ENCODE results near the gene CRYBG3. TPM values are rescaled to one million over a fixed set of nuclear protein-coding genes. Genes with fewer than 3 reads are reported as not detected.

The CRYBG3 gene
- total RNA-seq, 2 experiments from 2014 or later = 12.8 to 13.1 TPM

DNA sequence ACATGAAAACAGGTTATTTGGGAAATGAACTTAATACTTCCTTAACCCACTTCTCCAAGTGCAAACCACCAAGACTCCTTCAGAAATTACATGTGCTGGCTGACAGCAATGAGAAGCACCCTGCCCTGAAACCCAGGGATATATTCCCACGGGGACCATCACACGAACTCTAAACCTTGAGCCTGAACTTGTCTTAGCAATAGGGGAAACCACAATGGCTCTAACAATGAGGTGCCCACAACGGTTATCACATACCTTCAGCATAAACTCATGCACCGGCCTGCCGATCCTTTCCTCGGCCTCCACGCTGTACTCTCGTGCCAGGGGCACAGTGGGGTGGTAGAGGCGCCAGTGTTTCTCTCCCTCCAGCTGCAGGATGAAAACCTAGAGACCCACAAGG, 137.0 kb downstream of the CRYBG3 start:
- DNase-seq = no peak
- CTCF ChIA-PET = no interaction called here
- no peaks in the 10 kb centered on the region for H3K27me3 Mint-ChIP-seq
- no peaks in the 10 kb centered on the region for H3K9me3 Mint-ChIP-seq
- H3K4me1 Mint-ChIP-seq = peaks cover 23% of the 10 kb centered on the region
- peaks cover 65% of the 10 kb centered on the region for H3K36me3 Mint-ChIP-seq (ENCODE audit: low read depth)
- no peak overlapping the region for H3K4me3 Mint-ChIP-seq
- POLR2A ChIA-PET = no interaction called here
- no peak overlapping the region for H3K27ac Mint-ChIP-seq

DNA sequence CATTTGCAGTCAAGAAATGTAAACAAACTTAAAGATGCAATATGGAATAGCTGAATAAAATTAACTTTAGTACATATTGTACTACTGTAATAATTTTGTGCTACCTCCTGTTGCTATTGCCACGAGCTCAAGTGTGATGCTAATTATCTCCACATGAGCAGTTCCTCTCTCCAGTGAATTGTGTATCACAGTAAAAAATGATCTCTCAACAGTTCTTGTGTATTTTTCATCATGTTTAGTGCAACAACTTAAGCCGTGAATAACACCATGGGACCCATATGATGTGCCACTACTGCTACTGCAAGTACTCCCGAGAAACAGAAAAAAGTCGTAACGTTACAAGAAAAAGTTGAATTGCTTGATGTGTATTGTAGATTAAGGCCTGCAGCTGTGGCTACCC, 138.1 kb downstream of the CRYBG3 start:
- H3K27ac Mint-ChIP-seq = no peak overlapping the region
- H3K4me1 Mint-ChIP-seq = peaks cover 31% of the 10 kb centered on the region
- peaks cover 63% of the 10 kb centered on the region for H3K36me3 Mint-ChIP-seq (ENCODE audit: low read depth)
- H3K27me3 Mint-ChIP-seq = no peaks in the 10 kb centered on the region
- DNase-seq = no peak
- ChIA-PET CTCF (interaction anchor here (1.0 kb wide), 1 partner anchor 48 kb away, joined by 3 read pairs; no protein-coding TSS in a partner anchor), POLR2A (no interaction called here)
- H3K4me3 Mint-ChIP-seq = no peak overlapping the region
- H3K9me3 Mint-ChIP-seq = no peaks in the 10 kb centered on the region

DNA sequence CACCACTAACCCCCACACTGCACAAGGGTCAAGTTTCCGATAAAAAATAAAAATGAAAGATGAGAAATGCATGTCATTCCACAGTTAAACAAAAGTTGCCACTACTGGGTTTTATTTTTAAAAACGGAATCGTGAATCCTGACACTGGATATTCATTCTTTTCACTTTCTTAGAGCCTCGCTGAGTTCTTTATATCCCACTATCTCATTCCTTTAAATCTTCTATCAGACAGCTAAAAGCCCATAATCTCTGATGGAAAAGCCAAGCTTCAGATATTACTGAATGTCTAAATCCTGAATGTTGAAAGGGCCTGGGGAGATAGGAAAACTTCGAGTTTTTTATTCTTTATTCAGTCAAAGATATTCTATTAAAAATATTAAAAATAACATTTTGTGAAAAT, 138.7 kb downstream of the CRYBG3 start:
- Mint-ChIP-seq H3K4me3 (no peak overlapping the region), H3K36me3 (ENCODE audit: low read depth) (peaks cover 62% of the 10 kb centered on the region), H3K4me1 (peaks cover 34% of the 10 kb centered on the region), H3K27me3 (no peaks in the 10 kb centered on the region), H3K27ac (no peak overlapping the region), H3K9me3 (no peaks in the 10 kb centered on the region)
- DNase-seq = no peak
- ChIA-PET CTCF (no interaction called here), POLR2A (no interaction called here)

DNA sequence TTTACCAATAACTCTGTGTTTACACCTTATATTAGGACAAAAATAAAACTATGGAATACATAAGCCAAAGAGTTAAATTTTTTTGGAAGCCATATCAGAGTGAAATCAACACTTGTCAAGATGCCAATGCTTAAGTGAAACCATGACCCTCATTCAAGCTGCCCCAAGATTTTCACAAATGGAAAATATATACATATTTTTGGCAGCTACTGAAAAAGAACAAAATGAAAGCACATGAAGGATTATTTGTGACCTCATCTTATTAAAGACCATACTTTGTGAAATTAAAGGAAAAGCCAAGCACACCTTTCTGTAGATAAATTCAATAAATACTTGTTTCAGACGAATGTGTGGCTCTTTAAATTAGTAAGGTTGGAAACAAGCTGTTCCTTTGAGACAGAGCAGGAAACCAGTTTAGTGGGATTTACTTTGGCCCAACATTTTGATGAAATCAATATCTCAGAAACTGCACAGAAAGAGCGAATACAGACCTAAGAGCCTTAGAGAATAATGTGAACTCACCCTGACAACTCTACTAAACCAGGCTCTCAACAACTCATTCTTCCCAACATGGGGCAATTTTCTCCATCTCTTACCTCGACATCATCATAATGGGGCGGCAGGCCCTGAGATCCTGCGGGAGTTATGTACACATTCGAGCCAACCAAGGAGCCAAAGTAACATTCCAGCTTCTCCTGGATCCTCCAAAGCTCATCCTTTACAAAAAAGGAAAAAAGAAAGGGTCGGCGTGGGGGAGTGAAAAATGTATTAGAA, 139.4 kb downstream of the CRYBG3 start:
- H3K36me3 Mint-ChIP-seq (ENCODE audit: low read depth) = peaks cover 62% of the 10 kb centered on the region
- peaks cover 40% of the 10 kb centered on the region for H3K4me1 Mint-ChIP-seq
- no peaks in the 10 kb centered on the region for H3K9me3 Mint-ChIP-seq
- no peak overlapping the region for H3K27ac Mint-ChIP-seq
- CTCF ChIA-PET = interaction anchor here (1.1 kb wide), 1 partner anchor 22 kb away, joined by 3 read pairs; no protein-coding TSS in a partner anchor
- no peak overlapping the region for H3K4me3 Mint-ChIP-seq
- no peaks in the 10 kb centered on the region for H3K27me3 Mint-ChIP-seq
- POLR2A ChIA-PET = no interaction called here
- no peak for DNase-seq

DNA sequence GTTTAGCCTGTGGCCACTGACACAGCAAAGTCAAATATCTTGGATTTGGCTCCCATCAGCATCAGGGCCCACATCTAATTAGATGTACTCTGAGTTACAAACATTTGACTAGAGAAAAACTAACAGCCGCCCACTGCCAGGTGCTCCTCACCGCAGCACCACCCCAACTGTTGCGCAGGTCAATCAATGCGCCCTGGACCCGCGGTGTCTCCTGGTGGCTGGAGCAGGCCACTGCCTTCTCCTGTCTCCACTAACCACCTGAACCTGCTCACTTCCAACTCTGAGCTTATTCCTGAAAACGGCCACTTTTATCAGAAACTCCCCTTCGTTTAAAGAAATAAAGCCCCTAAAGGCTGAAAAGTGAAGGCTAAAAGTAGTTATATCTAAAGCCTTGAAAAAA, 146.2 kb downstream of the CRYBG3 start:
- peaks cover 45% of the 10 kb centered on the region for H3K36me3 Mint-ChIP-seq (ENCODE audit: low read depth)
- peaks cover 83% of the 10 kb centered on the region for H3K4me1 Mint-ChIP-seq
- H3K27ac Mint-ChIP-seq = peak overlapping the region; percentile 64
- no peaks in the 10 kb centered on the region for H3K9me3 Mint-ChIP-seq
- no peaks in the 10 kb centered on the region for H3K27me3 Mint-ChIP-seq
- no peak for DNase-seq
- ChIA-PET POLR2A (interaction anchor here (0.8 to 4.7 kb wide), 8 partner anchors 13 to 203 kb away, joined by 3 to 56 read pairs (median 4); partner anchors contain the start of genes ARL6 and CRYBG3), CTCF (interaction anchor here (0.7 to 5.7 kb wide), 12 partner anchors 13 to 604 kb away, joined by 3 to 47 read pairs (median 4); partner anchors contain the start of gene CRYBG3)
- H3K4me3 Mint-ChIP-seq = no peak overlapping the region

DNA sequence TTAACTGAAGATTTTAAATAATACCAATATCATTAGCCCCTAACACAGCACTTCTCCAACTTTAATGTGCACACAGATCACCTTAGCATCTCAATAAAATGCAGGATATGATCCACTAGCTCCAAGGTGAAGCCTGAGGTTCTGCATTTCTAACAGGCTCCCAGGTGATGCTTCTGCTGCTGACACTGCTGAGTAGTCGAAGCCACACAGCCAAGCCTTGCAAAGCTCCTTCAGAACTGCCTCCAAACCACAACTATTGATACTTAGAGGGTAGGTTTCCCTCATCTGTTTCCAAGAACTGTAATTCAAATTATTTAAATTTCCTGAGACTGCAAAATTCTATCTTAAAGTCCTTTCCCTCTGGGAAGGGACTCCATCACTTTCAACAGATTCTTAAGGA, 146.6 kb downstream of the CRYBG3 start:
- ChIA-PET CTCF (interaction anchor here (0.7 to 5.7 kb wide), 12 partner anchors 12 to 604 kb away, joined by 3 to 47 read pairs (median 4); partner anchors contain the start of gene CRYBG3), POLR2A (interaction anchor here (0.8 to 4.7 kb wide), 9 partner anchors 13 to 203 kb away, joined by 3 to 56 read pairs (median 4); partner anchors contain the start of genes ARL6 and CRYBG3)
- peaks cover 43% of the 10 kb centered on the region for H3K36me3 Mint-ChIP-seq (ENCODE audit: low read depth)
- H3K27ac Mint-ChIP-seq = peak overlapping the region; percentile 64
- no peaks in the 10 kb centered on the region for H3K27me3 Mint-ChIP-seq
- peaks cover 87% of the 10 kb centered on the region for H3K4me1 Mint-ChIP-seq
- peak overlapping the region; percentile 23 for H3K4me3 Mint-ChIP-seq
- H3K9me3 Mint-ChIP-seq = no peaks in the 10 kb centered on the region
- DNase-seq = peak; percentile 45

DNA sequence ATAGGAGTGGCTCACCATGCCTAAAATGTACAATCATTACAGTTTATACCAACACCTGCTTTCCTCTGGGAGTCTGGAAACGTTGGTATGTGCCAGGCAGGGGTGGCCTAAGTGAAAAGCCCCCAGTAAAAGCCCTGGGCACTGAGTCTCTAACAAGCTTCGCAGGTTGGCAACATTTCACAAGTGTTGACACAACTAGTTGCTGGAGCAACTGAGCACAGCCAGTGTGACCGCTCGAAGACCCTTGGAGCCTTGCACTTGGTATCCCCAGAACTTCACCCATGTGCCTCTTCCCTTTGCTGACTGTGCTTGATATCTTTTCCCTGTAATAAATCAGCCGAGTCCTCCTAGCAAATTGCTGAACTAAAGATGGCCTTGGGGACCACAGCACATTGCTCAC, 147.7 kb downstream of the CRYBG3 start:
- Mint-ChIP-seq H3K9me3 (no peaks in the 10 kb centered on the region), H3K27ac (peak overlapping the region; percentile 93), H3K4me3 (peak overlapping the region; percentile 86), H3K27me3 (no peaks in the 10 kb centered on the region), H3K4me1 (peaks cover 89% of the 10 kb centered on the region), H3K36me3 (ENCODE audit: low read depth) (peaks cover 35% of the 10 kb centered on the region)
- ChIA-PET CTCF (interaction anchor here (1.8 to 5.7 kb wide), 3 partner anchors 53 to 147 kb away, joined by 6 to 47 read pairs (median 17); partner anchors contain the start of gene CRYBG3), POLR2A (interaction anchor here (0.8 to 4.7 kb wide), 11 partner anchors 18 to 204 kb away, joined by 3 to 56 read pairs (median 4); partner anchors contain the start of genes ARL6 and CRYBG3)
- DNase-seq = no peak

DNA sequence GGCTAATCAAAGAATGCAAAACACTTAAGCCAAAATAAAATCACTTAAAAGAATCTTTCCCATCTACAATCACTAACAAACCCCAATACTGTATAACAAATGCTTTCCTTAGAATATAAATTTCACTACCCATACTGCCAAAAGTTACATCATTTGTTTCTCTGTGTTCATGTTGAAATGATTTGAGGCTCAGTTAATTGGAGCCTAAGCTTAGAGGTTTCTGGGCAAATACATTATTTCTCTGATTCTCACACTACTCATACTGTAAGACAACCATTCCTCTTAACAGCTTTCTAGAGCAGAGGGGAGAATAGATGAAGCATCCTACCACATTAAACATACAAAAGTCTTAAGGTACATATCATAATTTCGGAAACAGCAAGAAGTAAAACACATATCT, 148.3 kb downstream of the CRYBG3 start:
- no peak for DNase-seq
- Mint-ChIP-seq H3K27me3 (no peaks in the 10 kb centered on the region), H3K4me3 (peak overlapping the region; percentile 86), H3K27ac (peak overlapping the region; percentile 93), H3K4me1 (peaks cover 91% of the 10 kb centered on the region), H3K9me3 (no peaks in the 10 kb centered on the region), H3K36me3 (ENCODE audit: low read depth) (peaks cover 31% of the 10 kb centered on the region)
- POLR2A ChIA-PET = interaction anchor here (1.3 to 4.7 kb wide), 9 partner anchors 13 to 149 kb away, joined by 3 to 56 read pairs (median 5); partner anchors contain the start of gene CRYBG3
- CTCF ChIA-PET = interaction anchor here (1.7 to 5.7 kb wide), 4 partner anchors 52 to 154 kb away, joined by 7 to 47 read pairs (median 16); partner anchors contain the start of gene CRYBG3

DNA sequence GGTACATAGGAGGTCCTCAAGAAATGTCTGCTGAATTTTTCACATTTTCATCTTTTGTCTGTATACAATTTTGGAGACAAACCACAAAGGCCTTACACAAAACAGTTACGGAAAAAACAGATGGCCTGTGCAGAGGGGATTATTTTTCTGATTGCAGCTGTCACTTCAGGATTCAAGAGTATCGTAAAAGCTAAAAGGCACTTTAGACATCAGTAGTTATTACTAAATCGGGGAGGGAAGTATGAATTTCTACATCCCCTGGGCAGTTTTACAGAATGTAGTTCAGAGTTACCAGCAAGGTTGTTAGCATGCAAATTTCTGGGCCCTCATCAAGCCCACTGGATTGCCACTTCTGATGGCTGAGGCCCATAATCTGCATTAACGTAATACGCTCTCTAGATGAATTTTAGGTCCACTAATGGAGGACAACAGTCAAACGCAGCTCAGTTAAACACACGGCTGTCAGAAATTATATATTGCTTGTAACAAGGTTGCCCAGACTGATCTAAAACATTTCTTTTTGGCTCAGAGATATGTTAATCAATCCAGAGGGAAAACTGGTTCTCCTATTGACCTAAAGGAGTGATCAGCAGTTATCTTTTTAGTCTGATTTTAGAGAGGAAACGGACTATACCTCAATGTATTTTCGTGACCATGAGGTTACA, 149.3 kb downstream of the CRYBG3 start:
- no peaks in the 10 kb centered on the region for H3K9me3 Mint-ChIP-seq
- POLR2A ChIA-PET = interaction anchor here (0.6 to 4.7 kb wide), 12 partner anchors 10 to 622 kb away, joined by 3 to 56 read pairs (median 4); partner anchors contain the start of genes CPOX and CRYBG3
- no peak for DNase-seq
- H3K36me3 Mint-ChIP-seq (ENCODE audit: low read depth) = peaks cover 23% of the 10 kb centered on the region
- no peaks in the 10 kb centered on the region for H3K27me3 Mint-ChIP-seq
- peak overlapping the region; percentile 93 for H3K27ac Mint-ChIP-seq
- CTCF ChIA-PET = interaction anchor here (0.8 to 5.7 kb wide), 7 partner anchors 10 to 155 kb away, joined by 3 to 47 read pairs (median 4); partner anchors contain the start of gene CRYBG3
- H3K4me3 Mint-ChIP-seq = peak overlapping the region; percentile 86
- peaks cover 86% of the 10 kb centered on the region for H3K4me1 Mint-ChIP-seq

DNA sequence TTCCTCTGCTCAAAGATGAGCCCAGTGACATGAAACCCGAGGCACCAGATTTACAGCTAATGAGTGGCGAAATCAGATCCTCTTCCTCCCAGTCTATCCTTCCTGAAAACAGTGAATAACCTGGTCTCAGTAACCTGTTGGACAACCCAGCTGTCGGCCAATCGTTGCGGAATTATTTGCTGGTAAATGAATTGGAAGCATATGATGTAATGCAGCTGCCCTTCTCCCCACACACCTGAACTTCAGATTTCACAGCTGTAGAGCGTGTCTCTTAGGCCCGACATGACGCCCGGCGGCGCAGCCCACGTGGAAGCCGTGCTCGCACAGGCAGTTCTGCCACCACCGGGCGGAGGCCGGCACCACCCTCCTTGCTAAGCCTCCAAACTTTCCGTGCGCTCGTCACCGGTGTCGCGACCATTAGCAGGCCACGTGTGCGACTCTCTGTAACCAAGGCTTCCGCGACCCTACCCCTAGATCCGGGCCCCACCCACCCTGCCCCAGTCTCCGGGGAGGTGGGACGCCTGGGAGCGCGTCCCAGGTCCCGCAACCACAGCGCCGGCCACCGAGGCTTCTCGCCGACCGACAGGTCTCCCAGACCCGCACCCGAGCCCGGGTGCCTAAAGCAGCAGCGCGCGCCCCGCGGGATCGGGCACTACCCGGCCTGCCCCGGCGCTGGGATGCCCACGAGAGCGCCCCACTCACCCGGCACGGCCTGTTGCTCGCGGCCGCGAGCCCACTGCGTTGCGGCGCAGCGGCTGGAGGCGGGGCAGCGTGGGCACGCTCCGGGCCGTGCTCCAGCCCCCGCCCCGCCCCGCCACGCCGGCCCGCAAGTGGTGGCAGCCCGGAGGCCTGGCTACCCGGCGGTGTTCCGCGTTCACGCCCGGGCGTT, 150.1 kb downstream of the CRYBG3 start, which contains the start of gene RIOX2:
Gene RIOX2, minus strand, starts transcription at position 753 of the 889 bp plus-strand sequence. CDS start 4,838 bp downstream, outside the sequence.
- peak within 1 kb of the TSS; percentile 93 for H3K27ac Mint-ChIP-seq
- peak; percentile 86 for DNase-seq
- H3K27me3 Mint-ChIP-seq = no peaks in the 10 kb centered on the region
- ChIA-PET POLR2A (interaction anchor here (0.6 to 4.7 kb wide), 12 partner anchors 9 to 622 kb away, joined by 3 to 56 read pairs (median 4); partner anchors contain the start of genes CPOX and CRYBG3), CTCF (interaction anchor here (0.8 to 5.7 kb wide), 7 partner anchors 9 to 156 kb away, joined by 3 to 47 read pairs (median 4); partner anchors contain the start of gene CRYBG3)
- H3K4me3 Mint-ChIP-seq = peak within 1 kb of the TSS; percentile 86
- no peaks in the 10 kb centered on the region for H3K9me3 Mint-ChIP-seq
- H3K4me1 Mint-ChIP-seq = peaks cover 77% of the 10 kb centered on the region
- H3K36me3 Mint-ChIP-seq (ENCODE audit: low read depth) = peaks cover 15% of the 10 kb centered on the region

DNA sequence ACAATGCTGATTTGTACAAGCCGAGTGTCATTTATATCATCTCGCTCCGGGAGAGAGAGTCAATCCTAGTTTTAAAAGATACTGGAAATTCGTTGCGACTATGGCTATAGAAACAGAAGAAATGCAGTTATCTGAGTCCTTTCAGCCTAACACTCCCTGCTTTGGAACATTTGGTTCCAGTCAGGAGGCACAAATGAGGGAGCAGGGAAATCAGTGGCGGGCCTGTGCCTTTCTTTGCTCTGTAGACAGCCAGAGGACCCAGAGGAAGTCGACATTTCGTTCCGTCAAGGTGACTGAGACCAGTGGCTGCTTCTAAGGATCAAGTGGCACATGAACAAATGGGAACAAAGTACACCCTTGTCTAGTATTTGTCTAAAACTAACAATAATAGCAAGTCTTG, 151.2 kb downstream of the CRYBG3 start:
- no peaks in the 10 kb centered on the region for H3K27me3 Mint-ChIP-seq
- ChIA-PET POLR2A (no interaction called here), CTCF (no interaction called here)
- H3K9me3 Mint-ChIP-seq = no peaks in the 10 kb centered on the region
- H3K4me3 Mint-ChIP-seq = peak overlapping the region; percentile 64
- peaks cover 67% of the 10 kb centered on the region for H3K4me1 Mint-ChIP-seq
- peak overlapping the region; percentile 34 for H3K27ac Mint-ChIP-seq
- peaks cover 8% of the 10 kb centered on the region for H3K36me3 Mint-ChIP-seq (ENCODE audit: low read depth)
- DNase-seq = no peak

DNA sequence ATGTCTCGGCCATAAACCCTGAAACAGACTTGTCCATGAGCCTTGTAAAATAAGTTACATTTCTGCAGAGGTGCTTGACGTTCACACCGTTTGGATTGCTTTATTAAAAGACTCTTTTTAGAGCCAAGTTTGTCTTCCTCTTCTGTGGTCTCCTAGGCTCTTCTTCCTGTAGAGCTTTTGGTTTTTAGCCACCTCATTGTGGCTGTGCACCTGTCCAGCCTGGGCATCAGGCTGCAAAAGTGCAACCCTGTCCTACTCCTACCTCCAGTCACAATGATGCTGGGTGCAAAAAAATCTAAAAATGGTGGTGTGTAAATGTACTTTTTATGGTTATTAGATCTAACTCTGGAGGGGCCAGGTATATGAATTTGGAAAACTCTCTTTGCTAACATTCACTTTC, 153.2 kb downstream of the CRYBG3 start:
- ChIA-PET POLR2A (no interaction called here), CTCF (interaction anchor here (1.4 kb wide), 1 partner anchor 48 kb away, joined by 5 read pairs; no protein-coding TSS in a partner anchor)
- Mint-ChIP-seq H3K36me3 (ENCODE audit: low read depth) (peaks cover 5% of the 10 kb centered on the region), H3K27ac (peak overlapping the region; percentile 25), H3K4me3 (no peak overlapping the region), H3K9me3 (no peaks in the 10 kb centered on the region), H3K4me1 (peaks cover 52% of the 10 kb centered on the region), H3K27me3 (no peaks in the 10 kb centered on the region)
- no peak for DNase-seq

Measured in activated CD4-positive, alpha-beta memory T cell treated with anti-CD3 and anti-CD28 coated beads, Interleukin-2, amount 10 ng/mL, durations not matched to agents 7 days and 5 days (primary cell).